Retinal pigment epithelial cell (primary cell): ENCODE results near the gene FAM110C.

ENCODE experiments used
- DNase-seq: peaks from one replicate; pipeline ENCODE4 v3.0.0-alpha.2; 2010; ENCODE audit warnings: low read depth
- H3K4me3 ChIP-seq: 2 replicates; pipeline ENCODE4 v1.5.1; 2011; ENCODE audit warnings: mild to moderate bottlenecking, low read length, control low read depth, moderate library complexity
- CTCF ChIP-seq: conservative IDR thresholded peaks from 2 replicates; pipeline ENCODE4 v1.5.1; 2011; ENCODE audit warnings: low read depth, low read length, control low read depth, inconsistent platforms

The FAM110C gene

GRCh38 chr2:51613-52012 lies 5.3 kb upstream of the FAM110C start:
- no peak overlapping the region for H3K4me3 ChIP-seq
- no peak for DNase-seq
- TF ChIP-seq CTCF, result no peak

- peak overlapping the region; percentile 63 for H3K4me3 ChIP-seq
- no peak for TF ChIP-seq CTCF
- no peak for DNase-seq
Observed at GRCh38 chr2:47737-48136, 1.4 kb upstream of the FAM110C start.

- TF ChIP-seq CTCF, result no peak
- no peak for DNase-seq
- H3K4me3 ChIP-seq, result peak overlapping the region; percentile 63
Observed at GRCh38 chr2:47346-47725, 1.0 kb upstream of the FAM110C start.

GRCh38 chr2:46131-46470 lies 204 bp downstream of the FAM110C start:
- TF ChIP-seq CTCF, result no peak
- DNase-seq, result no peak
- H3K4me3 ChIP-seq, result peak overlapping the region; percentile 63

GRCh38 chr2:45342-46130 lies 769 bp downstream of the FAM110C start:
- peak overlapping the region; percentile 63 for H3K4me3 ChIP-seq
- no peak for TF ChIP-seq CTCF
- no peak for DNase-seq

GRCh38 chr2:44748-45341 lies 1.5 kb downstream of the FAM110C start:
- H3K4me3 ChIP-seq, result peak overlapping the region; percentile 63
- DNase-seq, result no peak
- TF ChIP-seq CTCF, result no peak

- no peak for DNase-seq
- H3K4me3 ChIP-seq, result no peak overlapping the region
- no peak for TF ChIP-seq CTCF
Observed at GRCh38 chr2:42788-43187, 3.5 kb downstream of the FAM110C start.
